Ovary (tissue), 9 donors: ENCODE measurements around the gene GATAD2A. TPM values are rescaled to one million over a fixed set of nuclear protein-coding genes. Genes with fewer than 3 reads are reported as not detected.
"Not testable (repeated sequence)": the region's sequence is repeated elsewhere in the genome, so short reads cannot be mapped to it uniquely, and the experiment has no call there.

Experiments used
- DNase-seq, 5 donors: peaks; one replicate each; pipeline ENCODE4 v3.0.0-alpha.2; 2019 to 2020
- H3K27ac ChIP-seq, 2 donors: fragments of 200-600 bp; one replicate each; pipeline versions ENCODE4 v1.5.1 to v1.8.0; 2019 to 2022
- H3K27me3 ChIP-seq: fragments of 200-600 bp; one replicate; pipeline ENCODE4 v1.8.0; 2022
- H3K36me3 ChIP-seq: fragments of 200-600 bp; sonication (generic); one replicate; pipeline ENCODE4 v1.5.1; 2019
- H3K4me1 ChIP-seq: one replicate; pipeline ENCODE4 v1.8.1; 2013; ENCODE audit warnings: mild to moderate bottlenecking, moderate library complexity; ENCODE audit not compliant: insufficient read depth
- H3K4me3 ChIP-seq: fragments of 200-600 bp; sonication (generic); one replicate; pipeline ENCODE4 v1.5.1; 2017
- H3K9me3 ChIP-seq, 2 donors: fragments of 200-600 bp in 1 of 2; sonication (generic) in 1 of 2; one replicate each; pipeline versions ENCODE4 v1.5.1 to v1.8.1; 2013 to 2019; ENCODE audit warnings: mild to moderate bottlenecking in 1 of 2, moderate library complexity in 1 of 2
- CTCF ChIP-seq, 3 donors: fragments of 450-650 bp in 2 of 3; fragments of 200-600 bp in 1 of 3; IDR thresholded peaks; one replicate each; pipeline versions ENCODE4 v1.5.1 to v1.8.0; 2016 to 2022; ENCODE audit warnings: antibody characterized with exemption in 3 of 3, mild to moderate bottlenecking in 1 of 3
- EP300 ChIP-seq: sonication (generic); formaldehyde crosslinking; IDR thresholded peaks from one replicate; pipeline ENCODE4 v1.6.1; 2017; ENCODE audit warnings: antibody characterized with exemption
- POLR2A ChIP-seq: fragments of 450-650 bp; IDR thresholded peaks from one replicate; pipeline ENCODE4 v1.6.1; 2017; ENCODE audit warnings: antibody characterized with exemption, mild to moderate bottlenecking, moderate library complexity
- WGBS, 3 donors: extraction: QIAGEN DNeasy Blood & Tissue Kit in 1 of 3; methylation state at CpG; one replicate each; pipeline versions ENCODE4 v1.1.5 to v1.1.7; 2013 to 2017; 5-methylcytosine and 5-hydroxymethylcytosine counted together
- intact Hi-C, 4 donors: fragments of 100-400 bp; cut with DNase I; formaldehyde crosslinking; loops; one replicate each; pipeline versions ENCODE4 v1.11.0 to v1.15.1; 2022 to 2023
- polyA plus RNA-seq, 2 donors: library from polyadenylated mRNA; stranded (reverse); fragments of 200-250 nt in 1 of 2; fragments of 350-450 nt in 1 of 2; fragmentation: Illumina TruSeq in 1 of 2; extraction: RNeasy Lipid Tissue Mini Kit (QIAGEN cat#74804) in 1 of 2; gene quantifications; one replicate each; pipeline ENCODE4 v1.2.3, GENCODE V29; 2013 to 2014
- total RNA-seq, 7 donors: library from RNA; depleted of rRNA in 2 of 7; stranded (reverse); fragments of >200 nt in 2 of 7; fragmentation: NEBNext Ultra II Directional in 3 of 7; extraction: Animal tissue kit (Norgen Biotek cat#: 25700) in 3 of 7; gene quantifications; one replicate each; pipeline versions ENCODE4 v1.1.0 to v1.2.4, GENCODE V29; 2016 to 2023
- donor health status: DM: no; HTN: no; CAD: no; lungs with moderate emphysema.
- donor health status: DM: no; HTN: no; CAD: no.
- donor health status: Bipolar disorder and iron deficiency.
- donor health status: DM: yes; HTN: yes; CAD: no.
- donor health status: DM: no; HTN: no; CAD: no.
- donor health status: DM: yes; HTN: yes; CAD: no.

GATAD2A gene
- total and polyA plus RNA-seq, 9 donors = 10.7 to 83.0 (median 52.2) TPM

GRCh38 chr19:19372656-19373416 lies 32.6 kb upstream of the GATAD2A start:
- no peaks in the 10 kb centered on the region for H3K27me3 ChIP-seq
- no peak for TF ChIP-seq CTCF (IDR thresholded peaks at IDR 0.05)
- TF ChIP-seq POLR2A = no peak
- TF ChIP-seq EP300 = no peak
- H3K9me3 ChIP-seq = no peaks in the 10 kb centered on the region
- H3K4me3 ChIP-seq = no peak overlapping the region
- WGBS, 3 donors = 63 to 70% (median 64%) methylated on average over 8 of the region's 8 CpGs
- no peaks in the 10 kb centered on the region for H3K4me1 ChIP-seq
- intact Hi-C loops = no loop called here
- DNase-seq = no peak
- H3K27ac ChIP-seq = no peak overlapping the region
- no peaks in the 10 kb centered on the region for H3K36me3 ChIP-seq

GRCh38 chr19:19379527-19379926 lies 25.9 kb upstream of the GATAD2A start:
- Histone ChIP-seq H3K27ac (no peak overlapping the region), H3K9me3 (no peaks in the 10 kb centered on the region), H3K4me3 (no peak overlapping the region), H3K27me3 (no peaks in the 10 kb centered on the region), H3K36me3 (no peaks in the 10 kb centered on the region), H3K4me1 (no peaks in the 10 kb centered on the region)
- intact Hi-C loops = no loop called here
- TF ChIP-seq POLR2A (no peak), EP300 (no peak), CTCF (IDR thresholded peaks at IDR 0.05) (no peak)
- WGBS, 3 donors = 61 to 72% (median 69%) methylated on average over 2 of the region's 2 CpGs
- DNase-seq = no peak

GRCh38 chr19:19380316-19380715 lies 25.2 kb upstream of the GATAD2A start:
- intact Hi-C loops = not testable (repeated sequence)

GRCh38 chr19:19381007-19381926 lies 24.2 kb upstream of the GATAD2A start:
- WGBS, 3 donors = 64 to 70% (median 66%) methylated on average over 11 of the region's 11 CpGs
- Histone ChIP-seq H3K4me3 (no peak overlapping the region), H3K36me3 (no peaks in the 10 kb centered on the region), H3K4me1 (no peaks in the 10 kb centered on the region), H3K27ac (no peak overlapping the region), H3K27me3 (no peaks in the 10 kb centered on the region), H3K9me3 (no peaks in the 10 kb centered on the region)
- intact Hi-C loops = no loop called here
- no peak for DNase-seq
- TF ChIP-seq CTCF (IDR thresholded peaks at IDR 0.05) (no peak), EP300 (no peak), POLR2A (no peak)

More at GRCh38 chr19:19380316-19380715, 25.2 kb upstream of the GATAD2A start:
- DNase-seq, H3K27me3 ChIP-seq, H3K27ac ChIP-seq, H3K9me3 ChIP-seq, H3K4me1 ChIP-seq, H3K36me3 ChIP-seq, H3K4me3 ChIP-seq: not testable (repeated sequence)
- WGBS, 3 donors = 85 to 91% (median 88%) methylated on average over 12 of the region's 12 CpGs
